Measurements from ENCODE around the gene POLD1.

DNA sequence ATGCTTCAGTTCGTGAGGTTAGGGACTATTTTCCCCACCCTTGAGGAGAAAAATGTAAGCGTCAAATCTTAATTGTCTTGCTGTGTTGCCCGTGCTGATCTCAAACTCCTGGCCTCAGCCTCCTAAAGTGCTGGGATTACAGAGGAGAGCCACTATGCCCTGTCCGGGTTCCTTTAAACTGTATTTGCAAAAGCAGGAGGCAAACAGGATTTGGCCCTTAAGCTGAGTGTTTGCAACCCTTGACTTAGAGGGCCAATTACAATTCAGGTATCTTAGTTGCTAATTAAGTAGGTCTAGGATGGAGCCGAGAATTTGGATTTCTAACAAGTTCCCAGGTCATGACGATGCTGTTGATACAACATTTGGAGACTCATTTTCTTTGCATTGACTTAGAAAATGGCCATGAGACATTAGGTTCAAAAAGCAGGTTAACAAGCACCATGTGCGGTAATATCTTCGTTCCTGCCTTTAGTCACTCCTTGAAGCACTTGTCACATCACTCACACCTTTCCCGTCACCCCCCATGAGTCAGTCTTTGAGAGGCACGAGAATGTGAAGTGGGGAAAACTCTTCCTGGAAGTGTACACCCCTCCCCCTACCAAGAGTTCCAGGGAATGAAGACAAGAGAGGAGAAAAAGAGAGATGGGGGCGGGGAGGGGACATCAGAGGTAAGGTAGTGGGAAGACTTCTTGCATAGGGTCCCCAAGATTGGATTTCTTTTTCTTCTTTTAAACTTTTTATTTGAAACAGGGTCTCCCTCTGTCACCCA lies 21.3 kb upstream of the POLD1 start:
- TF ChIP-seq POLR2A (IDR thresholded peaks at IDR 0.05): no peak
- TF ChIP-seq, protein P1, sequence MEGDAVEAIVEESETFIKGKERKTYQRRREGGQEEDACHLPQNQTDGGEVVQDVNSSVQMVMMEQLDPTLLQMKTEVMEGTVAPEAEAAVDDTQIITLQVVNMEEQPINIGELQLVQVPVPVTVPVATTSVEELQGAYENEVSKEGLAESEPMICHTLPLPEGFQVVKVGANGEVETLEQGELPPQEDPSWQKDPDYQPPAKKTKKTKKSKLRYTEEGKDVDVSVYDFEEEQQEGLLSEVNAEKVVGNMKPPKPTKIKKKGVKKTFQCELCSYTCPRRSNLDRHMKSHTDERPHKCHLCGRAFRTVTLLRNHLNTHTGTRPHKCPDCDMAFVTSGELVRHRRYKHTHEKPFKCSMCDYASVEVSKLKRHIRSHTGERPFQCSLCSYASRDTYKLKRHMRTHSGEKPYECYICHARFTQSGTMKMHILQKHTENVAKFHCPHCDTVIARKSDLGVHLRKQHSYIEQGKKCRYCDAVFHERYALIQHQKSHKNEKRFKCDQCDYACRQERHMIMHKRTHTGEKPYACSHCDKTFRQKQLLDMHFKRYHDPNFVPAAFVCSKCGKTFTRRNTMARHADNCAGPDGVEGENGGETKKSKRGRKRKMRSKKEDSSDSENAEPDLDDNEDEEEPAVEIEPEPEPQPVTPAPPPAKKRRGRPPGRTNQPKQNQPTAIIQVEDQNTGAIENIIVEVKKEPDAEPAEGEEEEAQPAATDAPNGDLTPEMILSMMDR (IDR thresholded peaks at IDR 0.05): no peak

All from esophagus squamous epithelium (tissue), 4 donors.